Natural killer cell (primary cell): Measurements from ENCODE around the gene SLC41A3. TPM values are rescaled to one million over a fixed set of nuclear protein-coding genes. Genes with fewer than 3 reads are reported as not detected.

ENCODE experiments used
- ATAC-seq, 3 donors: fragments of 150-1000 bp in 2 of 3; fragments of 200-7000 bp in 1 of 3; cut with Tn5 transposase; 1 replicate in 1 of 3; 2 replicates in 2 of 3; pipeline ENCODE4 v1.10.0; 2021; ENCODE audit warnings: mild to moderate bottlenecking in 2 of 3, moderate library complexity in 2 of 3
- DNase-seq, 2 donors: peaks; one replicate each; pipeline versions ENCODE4 v3.0.0 to v3.0.0-alpha.2; 2013 to 2021; ENCODE audit warnings: mixed read lengths in 1 of 2
- H3K27ac ChIP-seq: one replicate; pipeline ENCODE4 v1.5.1; 2013; ENCODE audit warnings: mild to moderate bottlenecking, low read length
- H3K27me3 ChIP-seq: one replicate; pipeline ENCODE4 v1.6.1; 2013; ENCODE audit warnings: low read length; ENCODE audit not compliant: control insufficient read depth, insufficient read depth
- H3K36me3 ChIP-seq: one replicate; pipeline ENCODE4 v1.6.1; 2013; ENCODE audit warnings: low read length; ENCODE audit not compliant: control insufficient read depth, insufficient read depth
- H3K4me1 ChIP-seq: one replicate; pipeline ENCODE4 v1.6.1; 2013; ENCODE audit warnings: low read length; ENCODE audit not compliant: control insufficient read depth, insufficient read depth
- H3K4me3 ChIP-seq: one replicate; pipeline ENCODE4 v1.5.1; 2013; ENCODE audit warnings: low read length
- H3K9me3 ChIP-seq: one replicate; pipeline ENCODE4 v1.6.1; 2013; ENCODE audit warnings: low read length; ENCODE audit not compliant: control insufficient read depth, insufficient read depth
- H3K27ac Mint-ChIP-seq, 2 donors: one replicate each; pipeline ENCODE4 v1.8.0; 2022; ENCODE audit warnings: mild to moderate bottlenecking in 2 of 2, mixed read lengths in 2 of 2, moderate library complexity in 1 of 2
- H3K27me3 Mint-ChIP-seq, 2 donors: one replicate each; pipeline ENCODE4 v1.8.0; 2022; ENCODE audit warnings: low read depth in 2 of 2, mixed read lengths in 2 of 2
- H3K36me3 Mint-ChIP-seq: one replicate; pipeline ENCODE4 v1.8.0; 2022; ENCODE audit warnings: mixed read lengths
- H3K4me1 Mint-ChIP-seq, 2 donors: one replicate each; pipeline ENCODE4 v1.8.0; 2022; ENCODE audit warnings: mixed read lengths in 2 of 2
- H3K4me3 Mint-ChIP-seq: one replicate; pipeline ENCODE4 v1.8.0; 2022; ENCODE audit warnings: mild to moderate bottlenecking, moderate library complexity, mixed read lengths
- H3K9me3 Mint-ChIP-seq, 2 donors: one replicate each; pipeline ENCODE4 v1.8.0; 2022; ENCODE audit warnings: mixed read lengths in 2 of 2
- WGBS: methylation state at CpG from one replicate; pipeline ENCODE4 v1.1.7; 2013; ENCODE audit warnings: missing lambda C conversion rate; ENCODE audit not compliant: insufficient coverage; 5-methylcytosine and 5-hydroxymethylcytosine counted together
- intact Hi-C: fragments of 100-400 bp; cut with micrococcal nuclease; formaldehyde crosslinking; loops from one replicate; pipeline ENCODE4 v1.14.2; 2022
- total RNA-seq, 4 donors: library from RNA; stranded (reverse); fragments of 120-200 nt in 1 of 4; gene quantifications; one replicate each; pipeline versions ENCODE4 v1.2.3 to v1.2.4, GENCODE V29; 2013 to 2022
- TF ChIP-seq, protein P1 (sequence below): fragments of 200-600 bp; IDR thresholded peaks from one replicate; pipeline ENCODE4 v1.8.0; 2022; ENCODE audit warnings: antibody characterized with exemption

The SLC41A3 gene
- total RNA-seq, 3 donors from 2014 or later (not counting 1 experiment from before 2014, with no cell fraction given), result 24.2 to 29.6 (median 27.1) TPM

DNA sequence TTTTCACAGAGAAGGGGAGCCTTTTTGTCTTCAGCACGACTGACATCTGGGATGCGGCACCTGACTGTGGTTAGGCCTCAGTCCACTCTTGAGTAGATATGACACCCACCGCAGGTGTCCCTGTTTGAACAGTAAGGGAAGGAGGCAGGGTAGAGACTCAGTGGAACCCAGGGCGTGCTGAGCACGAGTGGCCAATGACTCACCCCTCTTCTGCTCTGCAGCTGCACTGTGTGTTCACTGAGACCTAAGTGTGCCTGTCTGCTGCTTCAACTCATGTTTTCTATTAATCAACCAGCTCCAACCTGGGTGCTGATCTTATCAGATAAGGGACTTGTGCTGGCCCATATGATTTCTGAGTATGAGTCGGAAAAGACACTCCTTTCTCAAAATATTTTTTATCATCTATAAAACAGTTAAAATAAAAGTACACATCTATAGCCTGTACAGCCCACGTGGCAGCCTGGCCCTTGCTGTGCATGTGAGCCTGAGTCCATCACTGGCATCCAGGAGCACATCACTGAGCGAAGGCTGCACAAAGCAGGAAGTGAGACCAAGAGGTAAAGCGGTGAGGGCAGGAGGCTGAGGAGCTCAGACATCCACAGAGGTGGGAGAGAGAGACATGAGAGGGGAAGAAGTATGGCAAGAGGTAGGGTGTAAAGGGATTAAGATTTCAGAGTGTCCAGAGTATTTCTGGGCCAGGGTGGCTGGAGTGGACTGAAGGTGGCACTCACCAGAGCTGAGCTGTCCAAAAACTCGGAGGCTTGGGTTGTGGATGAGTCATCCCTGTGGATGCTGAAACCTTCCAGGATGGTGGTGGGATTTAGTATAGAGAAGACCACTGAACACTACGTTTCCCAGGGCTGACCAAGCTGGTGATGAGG is 49.2 kb downstream of the SLC41A3 start:
- Mint-ChIP-seq H3K4me1 (peaks cover 0 to 12% of the 10 kb centered on the region in 2 donors), H3K4me3 (no peak overlapping the region), H3K36me3 (peaks cover 6% of the 10 kb centered on the region), H3K9me3 (no peaks in the 10 kb centered on the region), H3K27me3 (no peaks in the 10 kb centered on the region), H3K27ac (no peak overlapping the region)
- peaks cover 7% of the 10 kb centered on the region for H3K9me3 ChIP-seq
- H3K36me3 ChIP-seq, result peaks cover 7% of the 10 kb centered on the region
- intact Hi-C loops, result no loop called here
- TF ChIP-seq, protein P1, sequence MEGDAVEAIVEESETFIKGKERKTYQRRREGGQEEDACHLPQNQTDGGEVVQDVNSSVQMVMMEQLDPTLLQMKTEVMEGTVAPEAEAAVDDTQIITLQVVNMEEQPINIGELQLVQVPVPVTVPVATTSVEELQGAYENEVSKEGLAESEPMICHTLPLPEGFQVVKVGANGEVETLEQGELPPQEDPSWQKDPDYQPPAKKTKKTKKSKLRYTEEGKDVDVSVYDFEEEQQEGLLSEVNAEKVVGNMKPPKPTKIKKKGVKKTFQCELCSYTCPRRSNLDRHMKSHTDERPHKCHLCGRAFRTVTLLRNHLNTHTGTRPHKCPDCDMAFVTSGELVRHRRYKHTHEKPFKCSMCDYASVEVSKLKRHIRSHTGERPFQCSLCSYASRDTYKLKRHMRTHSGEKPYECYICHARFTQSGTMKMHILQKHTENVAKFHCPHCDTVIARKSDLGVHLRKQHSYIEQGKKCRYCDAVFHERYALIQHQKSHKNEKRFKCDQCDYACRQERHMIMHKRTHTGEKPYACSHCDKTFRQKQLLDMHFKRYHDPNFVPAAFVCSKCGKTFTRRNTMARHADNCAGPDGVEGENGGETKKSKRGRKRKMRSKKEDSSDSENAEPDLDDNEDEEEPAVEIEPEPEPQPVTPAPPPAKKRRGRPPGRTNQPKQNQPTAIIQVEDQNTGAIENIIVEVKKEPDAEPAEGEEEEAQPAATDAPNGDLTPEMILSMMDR, result no peak
- no peaks in the 10 kb centered on the region for H3K27me3 ChIP-seq
- no peak overlapping the region for H3K4me3 ChIP-seq
- no peak overlapping the region for H3K27ac ChIP-seq
- no peak for DNase-seq
- WGBS, result 68% methylated on average over 11 of the region's 11 CpGs
- no peaks in the 10 kb centered on the region for H3K4me1 ChIP-seq
- no peak for ATAC-seq

DNA sequence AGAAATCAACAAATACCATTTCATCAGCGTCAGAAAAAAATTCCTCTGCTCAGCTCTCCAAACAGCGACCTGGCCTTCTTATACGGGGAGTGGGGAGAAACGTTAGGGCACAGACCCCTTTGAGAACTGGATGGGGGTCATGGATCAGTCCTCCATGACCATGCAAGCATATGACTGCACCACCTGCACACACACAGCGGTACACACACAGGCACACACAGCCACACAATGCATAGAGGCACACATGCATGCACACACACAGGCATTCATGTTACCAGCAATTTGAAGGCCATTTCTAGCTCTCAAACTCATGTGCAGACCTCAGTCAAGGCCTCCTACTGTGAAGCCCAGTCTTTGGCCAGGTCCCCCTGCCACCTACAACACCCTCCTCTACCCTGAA is 50.2 kb downstream of the SLC41A3 start:
- no peaks in the 10 kb centered on the region for H3K4me1 ChIP-seq
- intact Hi-C loops, result no loop called here
- ATAC-seq (no peak), DNase-seq (no peak)
- Mint-ChIP-seq H3K4me1 (peaks cover 0 to 10% of the 10 kb centered on the region in 2 donors), H3K27ac (no peak overlapping the region), H3K4me3 (no peak overlapping the region), H3K9me3 (no peaks in the 10 kb centered on the region), H3K27me3 (no peaks in the 10 kb centered on the region), H3K36me3 (peaks cover 6% of the 10 kb centered on the region)
- peaks cover 7% of the 10 kb centered on the region for H3K9me3 ChIP-seq
- no peak overlapping the region for H3K27ac ChIP-seq
- no peak overlapping the region for H3K4me3 ChIP-seq
- TF ChIP-seq, protein P1, result no peak
- no peaks in the 10 kb centered on the region for H3K27me3 ChIP-seq
- WGBS, result 97% methylated on average over 5 of the region's 5 CpGs
- H3K36me3 ChIP-seq, result peaks cover 7% of the 10 kb centered on the region

DNA sequence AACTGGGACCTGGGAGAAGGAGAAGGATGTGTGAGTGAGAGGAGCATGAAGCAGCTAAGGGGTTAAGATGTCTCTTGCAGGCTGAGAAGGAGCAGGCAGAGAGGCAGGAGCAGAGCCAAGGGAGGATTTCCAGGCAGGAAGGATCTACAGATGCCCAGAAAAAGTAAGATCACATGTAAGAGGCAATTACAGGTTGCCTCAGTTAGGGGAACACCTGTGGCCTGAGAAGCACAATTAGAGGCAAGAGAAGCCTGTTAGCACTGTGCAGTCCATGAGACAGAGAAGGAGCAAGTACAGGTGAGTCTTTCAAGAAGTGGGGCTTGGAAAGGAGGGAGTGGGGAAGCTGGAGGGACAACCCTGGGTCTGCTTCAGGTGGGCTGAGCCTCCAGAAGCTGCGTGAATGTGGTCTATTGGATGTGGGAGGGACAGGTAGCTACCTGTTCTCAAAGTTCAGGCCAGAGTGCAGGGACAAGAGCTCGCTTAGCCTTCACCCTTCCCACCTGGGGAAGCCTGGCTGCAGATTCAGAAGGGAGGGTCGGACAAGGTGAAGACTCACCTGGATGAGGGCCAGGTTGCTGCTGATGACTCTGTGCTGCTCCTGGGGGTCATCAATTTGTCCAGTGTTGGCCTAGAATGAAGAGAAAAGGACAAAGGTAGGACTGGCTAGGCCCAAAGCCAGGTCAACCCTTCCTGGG is 50.7 kb downstream of the SLC41A3 start:
- Histone ChIP-seq H3K27ac (no peak overlapping the region), H3K27me3 (no peaks in the 10 kb centered on the region), H3K36me3 (peaks cover 7% of the 10 kb centered on the region), H3K4me3 (no peak overlapping the region), H3K9me3 (peaks cover 11% of the 10 kb centered on the region), H3K4me1 (no peaks in the 10 kb centered on the region)
- DNase-seq, result no peak
- TF ChIP-seq, protein P1, result no peak
- H3K27me3 Mint-ChIP-seq, result no peaks in the 10 kb centered on the region
- H3K4me3 Mint-ChIP-seq, result no peak overlapping the region
- H3K36me3 Mint-ChIP-seq, result peaks cover 6% of the 10 kb centered on the region
- 94% methylated on average over 3 of the region's 3 CpGs for WGBS
- H3K4me1 Mint-ChIP-seq, result peaks cover 0 to 10% of the 10 kb centered on the region in 2 donors
- no peak for ATAC-seq
- peak overlapping the region in 1 of 2 donors; percentile 51 for H3K27ac Mint-ChIP-seq
- no peaks in the 10 kb centered on the region for H3K9me3 Mint-ChIP-seq
- intact Hi-C loops, result no loop called here
